ENCODE measurements around the gene TMEM80.
A peak's percentile ranks its signal among the peaks of the same experiment; 100 is the strongest.

Gene TMEM80

DNA sequence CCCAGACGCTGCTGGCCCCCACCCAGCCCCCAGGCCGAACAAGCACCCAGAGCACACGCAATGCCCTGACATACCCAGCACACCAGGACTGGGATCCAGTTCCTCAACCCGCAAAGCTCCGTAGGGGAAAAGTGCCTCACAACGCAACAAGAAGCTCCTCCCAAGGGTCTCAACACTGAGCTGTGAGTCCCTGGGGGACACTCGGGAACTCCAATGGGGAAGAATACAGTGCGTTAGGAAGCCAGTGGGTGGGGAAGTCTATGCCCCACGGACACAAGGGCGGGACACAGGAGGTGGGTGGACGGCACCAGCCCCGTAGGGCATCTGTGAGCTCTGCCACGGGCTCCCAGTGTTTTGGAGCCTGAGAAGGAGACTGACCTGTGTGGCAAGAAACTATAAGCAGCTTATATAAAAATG is 2.2 kb upstream of the TMEM80 start:
- H3K4me3 ChIP-seq (ENCODE audit: low read length in 2 of 2) = no peak overlapping the region
- no CpG with 5 or more reads among the region's 13 CpGs for WGBS, 2 donors (ENCODE audit: extremely low coverage in 2 of 2, insufficient read length in 2 of 2, insufficient replicate concordance in 1 of 2)
- H2BK120ac ChIP-seq (ENCODE audit: low read depth, low read length) = no peak overlapping the region
- no peak overlapping the region for H3K4ac ChIP-seq (ENCODE audit: low read length)
- H3K9me3 ChIP-seq (replicated peaks in 1 of 2; ENCODE audit: control insufficient read depth in 2 of 2, insufficient read depth in 1 of 2, low read depth in 1 of 2, low read length in 2 of 2) = no peaks in the 10 kb centered on the region
- no peak overlapping the region for H2AFZ ChIP-seq (ENCODE audit: low read length)
- H3K9ac ChIP-seq (ENCODE audit: low read depth, low read length, poor library complexity) = peak overlapping the region; percentile 61
- peak overlapping the region; percentile 35 for H3K27ac ChIP-seq (replicated peaks; ENCODE audit: low read length)
- H3K23ac ChIP-seq (ENCODE audit: low read depth, low read length, poor library complexity) = peak overlapping the region; percentile 27
- H3K36me3 ChIP-seq (replicated peaks in 1 of 2; ENCODE audit: control insufficient read depth in 2 of 2, insufficient read depth in 2 of 2, low read length in 2 of 2) = peaks cover 13 to 27% of the 10 kb centered on the region in 2 donors
- H2BK15ac ChIP-seq (ENCODE audit: low read length) = no peak overlapping the region
- no peak overlapping the region for H3K18ac ChIP-seq (ENCODE audit: low read length)
- no peak overlapping the region for H3K14ac ChIP-seq (ENCODE audit: low read length)
- H2BK5ac ChIP-seq (ENCODE audit: low read length) = no peak overlapping the region
- H3K4me2 ChIP-seq (ENCODE audit: insufficient read depth, low read length, poor library complexity, severe bottlenecking) = peak overlapping the region; percentile 71
- no peak overlapping the region for H4K8ac ChIP-seq (ENCODE audit: low read depth, low read length)
- no peak overlapping the region for H4K91ac ChIP-seq (ENCODE audit: low read depth, low read length, poor library complexity)
- peaks cover 13 to 27% of the 10 kb centered on the region in 2 donors for H3K4me1 ChIP-seq (ENCODE audit: control insufficient read depth in 2 of 2, insufficient read depth in 1 of 2, low read depth in 1 of 2, low read length in 2 of 2)
- H3K27me3 ChIP-seq (ENCODE audit: control insufficient read depth in 3 of 3, insufficient read depth in 3 of 3, low read depth in 1 of 3, low read length in 3 of 3) = no peaks in the 10 kb centered on the region
- H2AK5ac ChIP-seq (ENCODE audit: low read depth, low read length) = peak overlapping the region; percentile 97
- no peak overlapping the region for H2BK12ac ChIP-seq (ENCODE audit: low read length)
- peaks cover 18% of the 10 kb centered on the region for H3K79me1 ChIP-seq (ENCODE audit: low read depth, low read length)
- DNase-seq (ENCODE audit: low spot score) = no peak

DNA sequence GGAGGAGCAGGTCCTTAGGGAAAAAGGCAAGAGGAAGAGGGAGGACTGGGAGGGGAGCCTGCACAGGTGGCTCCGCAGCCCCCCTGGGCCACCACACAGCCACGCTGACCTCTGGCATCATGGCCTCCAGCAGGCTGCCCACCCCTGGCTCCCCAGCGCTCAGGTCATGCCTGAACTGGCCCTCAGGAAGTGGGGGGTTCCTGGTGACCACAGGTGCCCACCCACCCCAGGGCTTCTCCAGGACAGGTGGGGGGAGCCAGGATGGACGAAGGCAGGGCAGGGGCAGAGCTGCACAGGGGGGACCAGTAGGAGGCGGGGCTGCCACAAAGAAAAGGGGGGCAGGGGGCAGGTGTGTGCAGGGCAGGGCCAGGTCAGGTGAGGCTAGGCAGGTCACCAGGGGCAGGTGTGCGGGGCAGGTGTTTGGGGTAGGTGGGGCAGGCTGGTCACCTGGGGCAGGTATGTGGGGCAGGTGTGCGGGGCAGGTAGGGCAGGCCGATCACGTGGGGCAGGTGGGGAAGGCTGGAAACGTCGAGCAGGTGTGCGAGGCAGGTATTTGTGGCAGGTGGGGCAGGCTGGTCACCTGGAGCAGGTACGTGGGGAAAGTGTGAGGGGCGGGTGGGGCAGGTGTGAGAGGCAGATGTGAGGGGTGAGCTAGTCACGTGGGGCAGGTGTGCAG is 1.6 kb upstream of the TMEM80 start:
- Histone ChIP-seq H3K18ac (ENCODE audit: low read length) (peak overlapping the region; percentile 92), H3K9ac (ENCODE audit: low read depth, low read length, poor library complexity) (peak overlapping the region; percentile 81), H2BK12ac (ENCODE audit: low read length) (peak overlapping the region; percentile 73), H3K23ac (ENCODE audit: low read depth, low read length, poor library complexity) (peak overlapping the region; percentile 94), H2BK5ac (ENCODE audit: low read length) (peak overlapping the region; percentile 53), H3K4me2 (ENCODE audit: insufficient read depth, low read length, poor library complexity, severe bottlenecking) (peak overlapping the region; percentile 71), H3K27me3 (ENCODE audit: control insufficient read depth in 3 of 3, insufficient read depth in 3 of 3, low read depth in 1 of 3, low read length in 3 of 3) (no peaks in the 10 kb centered on the region), H4K8ac (ENCODE audit: low read depth, low read length) (no peak overlapping the region), H2BK120ac (ENCODE audit: low read depth, low read length) (peak overlapping the region; percentile 91), H3K79me1 (ENCODE audit: low read depth, low read length) (peaks cover 18% of the 10 kb centered on the region), H3K4me3 (ENCODE audit: low read length in 2 of 2) (peak overlapping the region; percentile 70 to 81), H2AK5ac (ENCODE audit: low read depth, low read length) (peak overlapping the region; percentile 97), H3K9me3 (replicated peaks in 1 of 2; ENCODE audit: control insufficient read depth in 2 of 2, insufficient read depth in 1 of 2, low read depth in 1 of 2, low read length in 2 of 2) (no peaks in the 10 kb centered on the region), H4K91ac (ENCODE audit: low read depth, low read length, poor library complexity) (no peak overlapping the region), H2BK15ac (ENCODE audit: low read length) (peak overlapping the region; percentile 67), H3K36me3 (replicated peaks in 1 of 2; ENCODE audit: control insufficient read depth in 2 of 2, insufficient read depth in 2 of 2, low read length in 2 of 2) (peaks cover 8 to 21% of the 10 kb centered on the region in 2 donors), H3K4ac (ENCODE audit: low read length) (peak overlapping the region; percentile 84), H2AFZ (ENCODE audit: low read length) (no peak overlapping the region), H3K14ac (ENCODE audit: low read length) (peak overlapping the region; percentile 71), H3K27ac (replicated peaks; ENCODE audit: low read length) (no peak overlapping the region), H3K4me1 (ENCODE audit: control insufficient read depth in 2 of 2, insufficient read depth in 1 of 2, low read depth in 1 of 2, low read length in 2 of 2) (peaks cover 13 to 29% of the 10 kb centered on the region in 2 donors)
- no peak for DNase-seq (ENCODE audit: low spot score)
- WGBS, 2 donors (ENCODE audit: extremely low coverage in 2 of 2, insufficient read length in 2 of 2, insufficient replicate concordance in 1 of 2) = no CpG with 5 or more reads among the region's 15 CpGs

DNA sequence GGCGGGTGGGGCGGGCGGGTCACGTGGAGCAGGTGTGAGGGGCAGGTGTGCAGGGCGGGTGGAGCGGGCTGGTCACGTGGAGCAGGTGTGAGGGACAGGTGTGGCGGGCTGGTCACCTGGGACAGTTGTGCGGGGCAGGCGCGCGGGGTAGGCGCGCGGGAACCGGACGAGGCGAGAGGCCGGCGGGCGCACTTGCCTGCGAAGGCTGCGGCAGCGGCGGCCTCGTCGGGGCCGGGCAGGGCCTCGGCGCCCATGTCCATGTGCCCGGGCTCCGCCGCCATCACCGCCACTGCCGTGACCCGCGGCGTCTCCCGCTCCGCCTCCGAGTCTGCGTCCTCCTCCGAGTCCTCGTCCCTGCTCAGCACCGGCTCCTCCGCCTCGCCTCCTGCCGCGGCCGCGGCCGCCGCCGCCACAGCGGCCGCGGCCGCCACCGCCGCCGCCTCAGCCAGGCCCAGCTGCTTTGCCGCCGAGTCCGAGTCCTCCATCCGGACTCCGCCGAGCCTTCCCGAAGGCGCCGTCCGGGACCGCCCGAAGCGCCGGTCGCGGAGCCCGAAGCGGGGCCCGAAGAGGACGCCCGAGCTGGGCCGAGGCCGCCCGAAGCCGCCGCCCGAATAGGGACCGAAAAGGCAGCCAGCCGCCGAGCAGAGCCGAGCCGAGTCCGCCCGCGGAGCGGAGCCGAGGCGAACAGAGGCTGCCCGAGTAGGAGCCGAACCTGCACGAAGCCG is 891 bp upstream of the TMEM80 start, which contains the start of gene DEAF1:
TSS of gene DEAF1 (minus strand) at position 660 of the 725 bp plus-strand sequence. CDS start at position 485, 175 bp downstream.
- Histone ChIP-seq H3K4me2 (ENCODE audit: insufficient read depth, low read length, poor library complexity, severe bottlenecking) (peak within 1 kb of the TSS; percentile 71), H4K91ac (ENCODE audit: low read depth, low read length, poor library complexity) (peak within 1 kb of the TSS; percentile 12), H3K9ac (ENCODE audit: low read depth, low read length, poor library complexity) (peak within 1 kb of the TSS; percentile 98), H4K8ac (ENCODE audit: low read depth, low read length) (no peak within 1 kb of the TSS), H2BK12ac (ENCODE audit: low read length) (peak within 1 kb of the TSS; percentile 73), H3K18ac (ENCODE audit: low read length) (peak within 1 kb of the TSS; percentile 100), H2BK5ac (ENCODE audit: low read length) (peak within 1 kb of the TSS; percentile 100), H3K4ac (ENCODE audit: low read length) (peak within 1 kb of the TSS; percentile 84), H3K79me1 (ENCODE audit: low read depth, low read length) (peaks cover 16% of the 10 kb centered on the region), H3K27me3 (ENCODE audit: control insufficient read depth in 3 of 3, insufficient read depth in 3 of 3, low read depth in 1 of 3, low read length in 3 of 3) (no peaks in the 10 kb centered on the region), H2AK5ac (ENCODE audit: low read depth, low read length) (peak within 1 kb of the TSS; percentile 97), H3K27ac (replicated peaks; ENCODE audit: low read length) (peak within 1 kb of the TSS; percentile 99), H3K23ac (ENCODE audit: low read depth, low read length, poor library complexity) (peak within 1 kb of the TSS; percentile 94), H2BK15ac (ENCODE audit: low read length) (no peak within 1 kb of the TSS), H2AFZ (ENCODE audit: low read length) (peak within 1 kb of the TSS; percentile 93), H3K36me3 (replicated peaks in 1 of 2; ENCODE audit: control insufficient read depth in 2 of 2, insufficient read depth in 2 of 2, low read length in 2 of 2) (peaks cover 6 to 18% of the 10 kb centered on the region in 2 donors), H2BK120ac (ENCODE audit: low read depth, low read length) (peak within 1 kb of the TSS; percentile 91), H3K4me1 (ENCODE audit: control insufficient read depth in 2 of 2, insufficient read depth in 1 of 2, low read depth in 1 of 2, low read length in 2 of 2) (peaks cover 13 to 29% of the 10 kb centered on the region in 2 donors), H3K14ac (ENCODE audit: low read length) (peak within 1 kb of the TSS; percentile 97), H3K9me3 (replicated peaks in 1 of 2; ENCODE audit: control insufficient read depth in 2 of 2, insufficient read depth in 1 of 2, low read depth in 1 of 2, low read length in 2 of 2) (no peaks in the 10 kb centered on the region), H3K4me3 (ENCODE audit: low read length in 2 of 2) (peak within 1 kb of the TSS; percentile 81 to 92)
- DNase-seq (ENCODE audit: low spot score) = peak; percentile 99
- no CpG with 5 or more reads among the region's 103 CpGs for WGBS, 2 donors (ENCODE audit: extremely low coverage in 2 of 2, insufficient read length in 2 of 2, insufficient replicate concordance in 1 of 2)

DNA sequence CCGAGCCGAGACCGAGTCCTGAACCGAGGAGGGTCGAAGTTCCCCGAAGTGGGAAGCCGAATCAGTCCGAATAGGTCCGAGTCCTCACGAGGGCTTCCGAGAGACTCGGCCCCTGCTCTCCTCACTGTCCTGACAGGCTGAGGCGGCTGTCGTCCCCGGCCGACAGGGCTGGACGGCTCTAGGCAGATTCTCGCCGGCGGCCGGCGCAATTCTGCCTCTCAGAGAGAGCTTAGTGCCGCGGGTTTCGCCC is 403 bp upstream of the TMEM80 start:
- no peak overlapping the region for H2AK5ac ChIP-seq (ENCODE audit: low read depth, low read length)
- no peak for DNase-seq (ENCODE audit: low spot score)
- H3K36me3 ChIP-seq (replicated peaks in 1 of 2; ENCODE audit: control insufficient read depth in 2 of 2, insufficient read depth in 2 of 2, low read length in 2 of 2) = peaks cover 5 to 19% of the 10 kb centered on the region in 2 donors
- H3K27me3 ChIP-seq (ENCODE audit: control insufficient read depth in 3 of 3, insufficient read depth in 3 of 3, low read depth in 1 of 3, low read length in 3 of 3) = no peaks in the 10 kb centered on the region
- H4K91ac ChIP-seq (ENCODE audit: low read depth, low read length, poor library complexity) = no peak overlapping the region
- H4K8ac ChIP-seq (ENCODE audit: low read depth, low read length) = no peak overlapping the region
- no peaks in the 10 kb centered on the region for H3K9me3 ChIP-seq (replicated peaks in 1 of 2; ENCODE audit: control insufficient read depth in 2 of 2, insufficient read depth in 1 of 2, low read depth in 1 of 2, low read length in 2 of 2)
- peak overlapping the region; percentile 66 for H3K4me2 ChIP-seq (ENCODE audit: insufficient read depth, low read length, poor library complexity, severe bottlenecking)
- peak overlapping the region; percentile 99 for H3K27ac ChIP-seq (replicated peaks; ENCODE audit: low read length)
- peak overlapping the region; percentile 100 for H2BK5ac ChIP-seq (ENCODE audit: low read length)
- H3K4ac ChIP-seq (ENCODE audit: low read length) = no peak overlapping the region
- no peak overlapping the region for H2BK12ac ChIP-seq (ENCODE audit: low read length)
- H3K79me1 ChIP-seq (ENCODE audit: low read depth, low read length) = peaks cover 15% of the 10 kb centered on the region
- peak overlapping the region; percentile 96 for H3K9ac ChIP-seq (ENCODE audit: low read depth, low read length, poor library complexity)
- peaks cover 13 to 29% of the 10 kb centered on the region in 2 donors for H3K4me1 ChIP-seq (ENCODE audit: control insufficient read depth in 2 of 2, insufficient read depth in 1 of 2, low read depth in 1 of 2, low read length in 2 of 2)
- peak overlapping the region; percentile 81 to 92 for H3K4me3 ChIP-seq (ENCODE audit: low read length in 2 of 2)
- H2BK15ac ChIP-seq (ENCODE audit: low read length) = no peak overlapping the region
- peak overlapping the region; percentile 93 for H2AFZ ChIP-seq (ENCODE audit: low read length)
- no peak overlapping the region for H2BK120ac ChIP-seq (ENCODE audit: low read depth, low read length)
- H3K18ac ChIP-seq (ENCODE audit: low read length) = peak overlapping the region; percentile 100
- H3K14ac ChIP-seq (ENCODE audit: low read length) = no peak overlapping the region
- H3K23ac ChIP-seq (ENCODE audit: low read depth, low read length, poor library complexity) = peak overlapping the region; percentile 90
- no CpG with 5 or more reads among the region's 25 CpGs for WGBS, 2 donors (ENCODE audit: extremely low coverage in 2 of 2, insufficient read length in 2 of 2, insufficient replicate concordance in 1 of 2)
